Prostate gland (tissue), 2 donors: ENCODE measurements around the gene PCBD2.

ENCODE experiments used
- POLR2A ChIP-seq: fragments of 450-650 bp; IDR thresholded peaks from one replicate; pipeline ENCODE4 v1.6.1; 2016; ENCODE audit warnings: antibody characterized with exemption, mild to moderate bottlenecking
- POLR2AphosphoS5 ChIP-seq: sonication (generic); formaldehyde crosslinking; IDR thresholded peaks from one replicate; pipeline ENCODE4 v1.6.1; 2017; ENCODE audit warnings: antibody characterized with exemption
- TF ChIP-seq, protein P1 (sequence below), 4 experiments: fragments of 200-600 bp in 2 of 4; fragments of 450-650 bp in 2 of 4; sonication (generic) in 2 of 4; IDR thresholded peaks; 1 replicate in 3 of 4; 2 replicates in 1 of 4; pipeline ENCODE4 v1.5.1; 2016 to 2019; ENCODE audit warnings: antibody characterized with exemption in 4 of 4, mild to moderate bottlenecking in 2 of 4, moderate library complexity in 2 of 4

DNA sequence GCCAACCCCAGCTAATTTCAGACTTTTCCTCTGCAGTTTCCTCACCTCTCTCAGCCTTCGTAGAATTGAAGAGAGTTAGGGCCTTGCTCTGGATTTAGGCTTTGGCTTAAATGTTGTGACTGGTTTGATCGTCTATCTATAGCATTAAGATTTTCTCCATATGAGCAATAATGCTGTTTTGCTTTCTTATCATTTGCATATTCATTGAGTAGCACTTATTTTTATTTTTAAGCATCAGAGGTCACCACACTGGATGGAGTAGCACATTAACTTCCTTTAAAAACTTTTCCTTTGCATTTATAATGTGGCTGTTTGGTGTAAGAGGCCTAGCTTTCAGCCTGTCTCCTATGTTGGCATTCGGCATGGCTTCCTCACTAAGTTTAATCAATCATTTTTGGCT lies 12.6 kb upstream of the PCBD2 start:
- no peak for TF ChIP-seq POLR2A
- TF ChIP-seq, protein P1, sequence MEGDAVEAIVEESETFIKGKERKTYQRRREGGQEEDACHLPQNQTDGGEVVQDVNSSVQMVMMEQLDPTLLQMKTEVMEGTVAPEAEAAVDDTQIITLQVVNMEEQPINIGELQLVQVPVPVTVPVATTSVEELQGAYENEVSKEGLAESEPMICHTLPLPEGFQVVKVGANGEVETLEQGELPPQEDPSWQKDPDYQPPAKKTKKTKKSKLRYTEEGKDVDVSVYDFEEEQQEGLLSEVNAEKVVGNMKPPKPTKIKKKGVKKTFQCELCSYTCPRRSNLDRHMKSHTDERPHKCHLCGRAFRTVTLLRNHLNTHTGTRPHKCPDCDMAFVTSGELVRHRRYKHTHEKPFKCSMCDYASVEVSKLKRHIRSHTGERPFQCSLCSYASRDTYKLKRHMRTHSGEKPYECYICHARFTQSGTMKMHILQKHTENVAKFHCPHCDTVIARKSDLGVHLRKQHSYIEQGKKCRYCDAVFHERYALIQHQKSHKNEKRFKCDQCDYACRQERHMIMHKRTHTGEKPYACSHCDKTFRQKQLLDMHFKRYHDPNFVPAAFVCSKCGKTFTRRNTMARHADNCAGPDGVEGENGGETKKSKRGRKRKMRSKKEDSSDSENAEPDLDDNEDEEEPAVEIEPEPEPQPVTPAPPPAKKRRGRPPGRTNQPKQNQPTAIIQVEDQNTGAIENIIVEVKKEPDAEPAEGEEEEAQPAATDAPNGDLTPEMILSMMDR (IDR thresholded peaks at IDR 0.05) = no peak
- no peak for TF ChIP-seq POLR2AphosphoS5
